H1 (cell line): ENCODE measurements around the gene NPHP3. TPM values are rescaled to one million over a fixed set of nuclear protein-coding genes. Genes with fewer than 3 reads are reported as not detected.

ENCODE experiments used
- CTCF ChIA-PET: fragments of 300-600 bp; sonication (Branson Sonifier 250); formaldehyde crosslinking; loops from one replicate; lab custom pipeline; 2021; ENCODE audit not compliant: partially characterized antibody; lab: Charles Lee
- POLR2A ChIA-PET: fragments of 300-600 bp; sonication (Branson Sonifier 250); formaldehyde crosslinking; loops from one replicate; lab custom pipeline; 2021; ENCODE audit warnings: inconsistent platforms; ENCODE audit not compliant: partially characterized antibody; lab: Charles Lee
- DNase-seq, 2 experiments: peaks; one replicate each; pipeline versions ENCODE4 v3.0.0 to v3.0.0-alpha.2; 2010 to 2022; ENCODE audit warnings: low spot score in 2 of 2, low read depth in 1 of 2, mixed read lengths in 1 of 2
- FAIRE-seq: peaks from 2 replicates; lab custom pipeline; 2011; peaks lifted over from hg19 to GRCh38; lab: Jason Lieb, UNC
- H2AFZ ChIP-seq: 2 replicates; pipeline ENCODE4 v1.8.1; 2012; ENCODE audit warnings: low read length, inconsistent platforms
- H2AK5ac ChIP-seq: 2 replicates; pipeline ENCODE4 v1.6.1; 2013; ENCODE audit warnings: low read depth, low read length
- H2BK120ac ChIP-seq: replicated peaks from 2 replicates; pipeline ENCODE3; 2013; ENCODE audit warnings: low read depth, low read length, inconsistent platforms
- H2BK12ac ChIP-seq: 2 replicates; pipeline ENCODE4 v1.6.1; 2013; ENCODE audit warnings: low read depth, low read length
- H2BK15ac ChIP-seq: 2 replicates; pipeline ENCODE4 v1.6.1; 2013; ENCODE audit warnings: low read length
- H2BK20ac ChIP-seq: 2 replicates; pipeline ENCODE4 v1.6.1; 2013; ENCODE audit warnings: low read length
- H2BK5ac ChIP-seq: 2 replicates; pipeline ENCODE4 v1.6.1; 2013; ENCODE audit warnings: low read depth, low read length
- H3K14ac ChIP-seq: 2 replicates; pipeline ENCODE4 v1.6.1; 2013; ENCODE audit warnings: inconsistent platforms; ENCODE audit not compliant: insufficient read length
- H3K18ac ChIP-seq: 2 replicates; pipeline ENCODE4 v1.6.1; 2013; ENCODE audit warnings: low read length; ENCODE audit errors: extremely low read depth
- H3K23ac ChIP-seq: 2 replicates; pipeline ENCODE4 v1.6.1; 2013; ENCODE audit warnings: inconsistent platforms; ENCODE audit not compliant: insufficient read length
- H3K23me2 ChIP-seq: 2 replicates; pipeline ENCODE4 v1.6.1; 2013; ENCODE audit warnings: low read depth, low read length
- H3K27ac ChIP-seq: 2 replicates; pipeline ENCODE4 v1.6.1; 2011; ENCODE audit warnings: low read depth, low read length, inconsistent platforms
- H3K27me3 ChIP-seq, 4 experiments: replicated peaks in 1 of 4; 1 replicate in 1 of 4; 2 replicates in 3 of 4; pipeline versions ENCODE4 v1.6.1 to v1.8.1; 2011 to 2013; ENCODE audit warnings: low read length in 3 of 4, mild to moderate bottlenecking in 3 of 4, inconsistent platforms in 2 of 4, mixed read lengths in 2 of 4, moderate library complexity in 1 of 4; ENCODE audit not compliant: control insufficient read depth in 3 of 4, insufficient read depth in 3 of 4; ENCODE audit errors: extremely low read depth in 1 of 4
- H3K36me3 ChIP-seq, 4 experiments: 2 replicates each; pipeline versions ENCODE4 v1.6.1 to v1.8.1; 2011 to 2013; ENCODE audit warnings: mild to moderate bottlenecking in 4 of 4, low read length in 3 of 4, moderate library complexity in 2 of 4, control low read depth in 1 of 4, inconsistent platforms in 1 of 4; ENCODE audit not compliant: insufficient read depth in 4 of 4, control insufficient read depth in 2 of 4
- H3K4ac ChIP-seq: replicated peaks from 2 replicates; pipeline ENCODE3; 2013; ENCODE audit warnings: low read length, low read depth, mixed read lengths, inconsistent platforms; ENCODE audit not compliant: insufficient read length
- H3K4me1 ChIP-seq, 4 experiments: replicated peaks in 1 of 4; 1 replicate in 1 of 4; 2 replicates in 3 of 4; pipeline versions ENCODE4 v1.6.1 to v1.8.1; 2011 to 2013; ENCODE audit warnings: low read length in 3 of 4, inconsistent platforms in 2 of 4, mixed read lengths in 1 of 4; ENCODE audit not compliant: insufficient read depth in 4 of 4, control insufficient read depth in 3 of 4
- H3K4me2 ChIP-seq, 2 experiments: 2 replicates each; pipeline versions ENCODE4 v1.6.1 to v1.8.1; 2011 to 2013; ENCODE audit warnings: low read depth in 2 of 2, low read length in 2 of 2, control low read depth in 1 of 2, inconsistent platforms in 1 of 2, mild to moderate bottlenecking in 1 of 2; ENCODE audit not compliant: insufficient read depth in 1 of 2
- H3K4me3 ChIP-seq, 4 experiments: fragments of 200-600, 300-600 bp in 1 of 4; sonication (generic), shearing (Covaris generic), sonication (Bioruptor Twin) in 1 of 4; 2 replicates each; pipeline versions ENCODE4 v1.5.1 to v1.8.1; 2011 to 2016; ENCODE audit warnings: low read length in 4 of 4, low read depth in 3 of 4, control low read depth in 2 of 4, inconsistent platforms in 2 of 4, mild to moderate bottlenecking in 2 of 4, mixed read lengths in 1 of 4, moderate library complexity in 1 of 4; ENCODE audit not compliant: insufficient read depth in 2 of 4; ENCODE audit errors: extremely low read depth in 1 of 4
- H3K56ac ChIP-seq: replicated peaks from 2 replicates; pipeline ENCODE3; 2013; ENCODE audit warnings: low read depth, mild to moderate bottlenecking, mixed read lengths, low read length, inconsistent platforms; ENCODE audit not compliant: insufficient read length
- H3K79me1 ChIP-seq: 2 replicates; pipeline ENCODE4 v1.6.1; 2013; ENCODE audit warnings: low read depth, low read length, control low read depth
- H3K79me2 ChIP-seq, 2 experiments: 2 replicates each; pipeline versions ENCODE4 v1.6.1 to v1.8.1; 2012 to 2013; ENCODE audit warnings: low read length in 2 of 2, mild to moderate bottlenecking in 2 of 2, inconsistent platforms in 1 of 2; ENCODE audit not compliant: insufficient read depth in 2 of 2, control insufficient read depth in 1 of 2
- H3K9ac ChIP-seq, 4 experiments: replicated peaks in 1 of 4; 1 replicate in 1 of 4; 2 replicates in 3 of 4; pipeline versions ENCODE4 v1.6.1 to v1.8.1; 2011 to 2013; ENCODE audit warnings: low read depth in 3 of 4, low read length in 3 of 4, control low read depth in 2 of 4, mild to moderate bottlenecking in 2 of 4, moderate library complexity in 2 of 4, inconsistent platforms in 1 of 4; ENCODE audit errors: extremely low read depth in 1 of 4
- H3K9me3 ChIP-seq, 2 experiments: 2 replicates each; pipeline versions ENCODE4 v1.6.1 to v1.8.1; 2012 to 2013; ENCODE audit warnings: mild to moderate bottlenecking in 2 of 2, moderate library complexity in 2 of 2, control low read depth in 1 of 2, inconsistent platforms in 1 of 2, low read depth in 1 of 2, low read length in 1 of 2, mixed read lengths in 1 of 2; ENCODE audit not compliant: insufficient read depth in 2 of 2
- H4K20me1 ChIP-seq, 2 experiments: replicated peaks in 1 of 2; 2 replicates each; pipeline versions ENCODE3 to v1.8.1; 2011 to 2013; ENCODE audit warnings: inconsistent platforms in 2 of 2, low read length in 2 of 2, mild to moderate bottlenecking in 1 of 2; ENCODE audit not compliant: insufficient read depth in 2 of 2, control insufficient read depth in 1 of 2
- H4K5ac ChIP-seq: 2 replicates; pipeline ENCODE4 v1.6.1; 2013; ENCODE audit warnings: low read length, low read depth, mixed read lengths, inconsistent platforms; ENCODE audit not compliant: insufficient read length
- H4K8ac ChIP-seq: 2 replicates; pipeline ENCODE4 v1.8.0; 2013; ENCODE audit warnings: mild to moderate bottlenecking, moderate library complexity, low read length, inconsistent platforms; ENCODE audit not compliant: insufficient read depth; ENCODE audit errors: extremely low read depth
- H4K91ac ChIP-seq: replicated peaks from 2 replicates; pipeline ENCODE3; 2013; ENCODE audit warnings: low read length, mixed read lengths, inconsistent platforms; ENCODE audit not compliant: insufficient read length
- ATF2 ChIP-seq: IDR thresholded peaks from 2 replicates; pipeline ENCODE4 v1.6.1; 2012; ENCODE audit warnings: low read length, inconsistent platforms
- EZH2 ChIP-seq: fragments of 200-600 bp; sonication (generic); IDR thresholded peaks from 2 replicates; pipeline ENCODE4 v1.7.1; 2012; ENCODE audit warnings: low read depth, mild to moderate bottlenecking, moderate library complexity, low read length, inconsistent platforms; ENCODE audit not compliant: severe bottlenecking
- KDM1A ChIP-seq: fragments of 200-600, 300-600 bp; sonication (generic); IDR thresholded peaks from 2 replicates; pipeline ENCODE4 v1.7.1; 2016; ENCODE audit warnings: mild to moderate bottlenecking, low read length, borderline replicate concordance
- MAFK ChIP-seq: IDR thresholded peaks from 2 replicates; pipeline ENCODE4 v1.6.1; 2012; ENCODE audit warnings: low read depth, mild to moderate bottlenecking, improper control_type of control experiment, low read length
- NANOG ChIP-seq: IDR thresholded peaks from 2 replicates; pipeline ENCODE4 v1.6.1; 2011; ENCODE audit warnings: low read length, low read depth, mild to moderate bottlenecking, inconsistent platforms; ENCODE audit not compliant: insufficient read depth, poor library complexity, severe bottlenecking
- RXRA ChIP-seq: IDR thresholded peaks from 2 replicates; pipeline ENCODE4 v1.6.1; 2011; ENCODE audit warnings: low read depth, mild to moderate bottlenecking, low read length, moderate library complexity; ENCODE audit not compliant: insufficient read depth
- YY1 ChIP-seq: IDR thresholded peaks from 2 replicates; pipeline ENCODE4 v1.6.1; 2011; ENCODE audit warnings: low read depth, mild to moderate bottlenecking, low read length
- ZNF274 ChIP-seq: IDR thresholded peaks from 2 replicates; pipeline ENCODE4 v1.7.0; 2012; ENCODE audit warnings: low read length, borderline replicate concordance; ENCODE audit errors: extremely low read depth
- WGBS, 2 experiments: shearing (Covaris generic) in 1 of 2; methylation state at CpG; one replicate each; pipeline versions ENCODE4 v1.1.6 to v1.1.7; 2013 to 2015; ENCODE audit warnings: low lambda C conversion rate in 2 of 2, mixed read lengths in 2 of 2, inconsistent platforms in 1 of 2, low coverage in 1 of 2, missing lambda C conversion rate in 1 of 2; ENCODE audit not compliant: insufficient replicate concordance in 2 of 2, insufficient coverage in 1 of 2, insufficient read length in 1 of 2; ENCODE audit errors: extremely low coverage in 1 of 2, missing lambda C conversion rate in 1 of 2; 5-methylcytosine and 5-hydroxymethylcytosine counted together
- polyA plus RNA-seq, 7 experiments: library from polyadenylated mRNA; depleted of rRNA in 3 of 7; stranded (reverse) in 5 of 7; unstranded in 2 of 7; fragments of >200 nt in 5 of 7; fragments of 200-250 nt in 2 of 7; gene quantifications; 1 replicate in 5 of 7; 2 replicates in 1 of 7; 4 replicates in 1 of 7; pipeline versions ENCODE4 v1.2.1 to v1.2.3, GENCODE V29; 2011 to 2013; ENCODE audit warnings: missing spikeins in 2 of 7, mixed read lengths in 2 of 7
- total RNA-seq: library from RNA; stranded (reverse); fragmentation: NEBNext Ultra II Directional; extraction: Animal tissue kit (Norgen Biotek cat#: 25700); gene quantifications from 2 replicates; pipeline ENCODE4 v1.2.1, GENCODE V29; 2021
- TF ChIP-seq, protein P1 (sequence below): IDR thresholded peaks from 2 replicates; pipeline ENCODE4 v1.6.1; 2011; ENCODE audit warnings: low read depth, mild to moderate bottlenecking, low read length; ENCODE audit not compliant: insufficient read depth

The NPHP3 gene
- total and polyA plus RNA-seq, 2 of the 8 experiments (the other 6 are each of a cell fraction or from before 2014, with no cell fraction given), result 6.8 to 14.8 TPM

- no peaks in the 10 kb centered on the region for H3K23me2 ChIP-seq
- ChIA-PET POLR2A (no interaction called here), CTCF (interaction anchor here (1.3 to 1.6 kb wide), 2 partner anchors 12 to 71 kb away, joined by 3 to 5 read pairs; no protein-coding TSS in a partner anchor)
- H2BK20ac ChIP-seq, result no peak overlapping the region
- no peak overlapping the region for H2BK5ac ChIP-seq
- H3K4me3 ChIP-seq, result no peak overlapping the region
- no peak overlapping the region for H3K23ac ChIP-seq
- H3K56ac ChIP-seq, result no peak overlapping the region
- no peaks in the 10 kb centered on the region for H3K79me2 ChIP-seq
- H3K14ac ChIP-seq, result no peak overlapping the region
- H3K9ac ChIP-seq, result no peak overlapping the region
- no peak for DNase-seq
- H2BK15ac ChIP-seq, result no peak overlapping the region
- no peak overlapping the region for H4K8ac ChIP-seq
- H3K4me2 ChIP-seq, result no peak overlapping the region
- H4K5ac ChIP-seq, result no peak overlapping the region
- H2AFZ ChIP-seq, result no peak overlapping the region
- H3K79me1 ChIP-seq, result no peaks in the 10 kb centered on the region
- H4K91ac ChIP-seq, result no peak overlapping the region
- no peak overlapping the region for H2BK120ac ChIP-seq
- no peaks in the 10 kb centered on the region for H4K20me1 ChIP-seq
- H3K27ac ChIP-seq, result no peak overlapping the region
- no peaks in the 10 kb centered on the region for H3K4me1 ChIP-seq
- no peaks in the 10 kb centered on the region for H3K9me3 ChIP-seq
- no peak for FAIRE-seq
- H3K36me3 ChIP-seq, result peaks cover 0 to 35% (median 9%) of the 10 kb centered on the region in 4 experiments; a peak in 6 of 8 replicates
- no peak overlapping the region for H3K18ac ChIP-seq
- H3K27me3 ChIP-seq, result no peaks in the 10 kb centered on the region
- H3K4ac ChIP-seq, result no peak overlapping the region
- H2AK5ac ChIP-seq, result no peak overlapping the region
- H2BK12ac ChIP-seq, result no peak overlapping the region
- WGBS, 2 experiments, result 92% methylated on average over 5 of the region's 5 CpGs; no CpG with 5 or more reads in 1 of the 2 experiments
- TF ChIP-seq MAFK (no peak), ATF2 (no peak), RXRA (no peak), YY1 (no peak), KDM1A (no peak), NANOG (no peak), EZH2 (no peak), ZNF274 (no peak)
- TF ChIP-seq, protein P1, sequence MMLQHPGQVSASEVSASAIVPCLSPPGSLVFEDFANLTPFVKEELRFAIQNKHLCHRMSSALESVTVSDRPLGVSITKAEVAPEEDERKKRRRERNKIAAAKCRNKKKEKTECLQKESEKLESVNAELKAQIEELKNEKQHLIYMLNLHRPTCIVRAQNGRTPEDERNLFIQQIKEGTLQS, result no peak
Measured at GRCh38 chr3:132713977-132714727, 8.1 kb downstream of the NPHP3 start.
